HG02763 (cell line): ENCODE data around the gene SERPINA9.
"Not testable (repeated sequence)": the region's sequence is repeated elsewhere in the genome, so short reads cannot be mapped to it uniquely, and the experiment has no call there.

ENCODE experiments used
- ATAC-seq: cut with Tn5 transposase; IDR thresholded peaks from one replicate; pipeline ENCODE4 v1.9.1; 2021; ENCODE audit warnings: mild to moderate bottlenecking, moderate library complexity; ENCODE audit not compliant: unreplicated experiment

Gene SERPINA9

DNA sequence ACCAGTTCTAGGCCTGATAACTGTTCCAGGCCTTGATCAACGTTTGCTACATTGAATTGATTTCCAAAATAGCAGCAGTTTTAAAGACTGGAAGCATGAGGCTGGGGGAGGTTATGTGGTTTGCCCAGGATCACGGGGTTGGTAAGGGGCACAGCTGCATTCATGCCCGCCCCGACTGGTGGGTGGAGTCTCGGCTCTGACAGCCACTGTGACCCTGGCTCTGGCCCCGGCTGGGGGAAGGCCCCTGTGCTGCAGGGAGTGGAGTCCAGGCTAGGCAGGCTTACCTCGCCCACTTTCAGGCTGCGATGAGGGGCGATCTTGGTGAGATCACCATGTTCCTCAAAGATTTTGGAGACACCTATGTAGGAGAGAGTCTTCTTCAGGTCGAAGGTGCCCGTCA, 13.3 kb upstream of the SERPINA9 start:
- ATAC-seq = no peak

DNA sequence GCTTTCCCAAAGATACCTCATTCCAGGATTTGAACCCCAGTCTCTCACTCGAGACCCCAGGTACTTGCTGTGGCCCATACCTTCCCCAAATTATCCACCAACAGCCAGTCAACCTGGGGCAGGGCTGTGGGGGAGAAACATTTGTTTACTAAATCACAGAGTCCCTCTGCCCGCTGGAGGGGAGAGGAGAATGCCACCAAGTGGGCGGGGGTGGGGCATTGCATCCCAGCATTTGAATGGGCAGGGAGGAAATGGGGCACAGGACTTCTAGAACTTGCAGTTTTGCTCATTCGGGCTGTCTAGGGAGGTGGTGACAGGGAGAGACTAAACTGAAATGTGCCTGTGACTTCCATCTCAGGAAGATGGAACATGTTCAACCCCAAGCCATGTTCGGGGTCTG, 10.9 kb upstream of the SERPINA9 start:
- no peak for ATAC-seq

DNA sequence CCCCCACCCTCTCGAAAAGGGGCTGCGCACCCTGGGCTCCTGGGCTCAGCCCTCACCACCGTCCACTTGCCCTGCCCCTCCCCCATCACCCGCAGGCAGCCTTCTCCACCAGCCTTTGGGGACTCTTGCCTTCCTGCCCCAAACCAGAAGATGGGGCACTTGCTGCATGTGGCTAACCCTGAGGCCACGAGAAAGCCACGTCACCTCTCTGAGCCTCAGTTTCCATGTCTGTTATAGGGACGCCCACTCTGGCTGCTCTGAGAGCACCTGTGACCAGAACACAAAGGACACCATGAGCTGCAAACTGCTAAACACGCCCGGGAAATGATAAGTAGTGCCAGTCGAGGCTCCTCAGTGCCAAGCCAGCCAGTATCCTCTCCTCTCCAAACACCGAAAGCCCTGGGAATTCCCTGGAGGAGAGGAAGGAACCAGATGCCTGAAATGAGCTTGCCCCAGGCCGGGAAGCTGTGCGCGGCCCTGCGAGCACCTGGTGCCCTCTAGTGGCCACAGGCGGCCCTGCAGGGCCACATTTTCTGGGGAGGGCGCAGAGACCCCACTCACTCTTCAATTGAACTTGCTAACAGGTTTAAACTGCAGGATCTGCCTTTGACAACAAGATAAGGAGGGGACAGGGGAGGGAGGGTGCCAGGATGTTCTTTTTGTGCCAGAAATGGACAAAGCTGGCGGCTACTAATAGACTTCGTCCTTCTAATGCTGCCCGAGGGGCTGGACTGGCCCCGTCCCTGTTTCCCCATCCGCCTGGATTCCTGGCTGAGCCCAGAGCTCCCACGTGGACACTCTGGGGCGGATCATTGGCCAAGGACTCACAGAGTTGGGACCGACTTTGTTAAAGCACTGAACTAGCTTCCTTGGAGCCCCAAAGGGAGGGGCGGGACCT, 10.2 kb upstream of the SERPINA9 start:
- peak; percentile 43 for ATAC-seq

DNA sequence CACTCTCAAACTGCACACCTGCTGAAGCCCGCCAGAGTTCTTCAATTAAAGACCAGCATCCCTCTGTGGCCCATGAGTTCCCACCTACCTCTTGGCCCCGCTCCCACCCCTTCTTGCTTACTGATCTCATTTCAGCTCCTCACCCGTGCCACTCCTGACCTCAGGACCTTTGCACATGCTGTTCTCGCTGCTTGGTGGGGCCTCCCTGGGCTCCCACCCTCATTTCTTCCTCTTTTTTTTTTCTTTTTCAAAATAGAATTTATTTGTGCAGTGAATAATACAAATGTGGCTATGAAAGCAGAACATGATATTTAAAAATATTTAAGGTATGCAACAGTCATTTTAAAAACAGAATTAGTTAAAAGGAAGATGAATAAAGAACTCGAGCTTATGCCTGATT, 8.5 kb upstream of the SERPINA9 start:
- ATAC-seq = no peak

- no peak for ATAC-seq
Observed at GRCh38 chr14:94483729-94484275, 7.8 kb upstream of the SERPINA9 start.

DNA sequence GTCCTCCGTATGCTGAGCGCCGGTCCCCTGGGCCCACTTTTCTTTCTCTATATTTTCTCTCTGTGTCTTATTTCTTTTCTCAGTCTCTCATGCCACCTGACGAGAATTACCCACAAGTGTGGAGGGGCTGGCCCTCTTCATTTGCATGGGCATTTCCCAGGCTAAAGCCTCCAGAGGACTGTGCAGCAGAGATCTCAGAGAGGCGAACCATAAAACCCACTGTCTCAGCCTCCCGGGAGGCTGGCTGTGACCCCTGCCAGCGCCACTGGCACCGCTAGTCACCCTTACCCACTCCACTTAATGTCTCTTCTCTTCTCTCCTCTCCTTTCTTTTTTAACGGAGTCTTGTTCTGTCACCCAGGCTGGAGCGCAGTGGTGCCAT, 7.1 kb upstream of the SERPINA9 start:
- no peak for ATAC-seq

DNA sequence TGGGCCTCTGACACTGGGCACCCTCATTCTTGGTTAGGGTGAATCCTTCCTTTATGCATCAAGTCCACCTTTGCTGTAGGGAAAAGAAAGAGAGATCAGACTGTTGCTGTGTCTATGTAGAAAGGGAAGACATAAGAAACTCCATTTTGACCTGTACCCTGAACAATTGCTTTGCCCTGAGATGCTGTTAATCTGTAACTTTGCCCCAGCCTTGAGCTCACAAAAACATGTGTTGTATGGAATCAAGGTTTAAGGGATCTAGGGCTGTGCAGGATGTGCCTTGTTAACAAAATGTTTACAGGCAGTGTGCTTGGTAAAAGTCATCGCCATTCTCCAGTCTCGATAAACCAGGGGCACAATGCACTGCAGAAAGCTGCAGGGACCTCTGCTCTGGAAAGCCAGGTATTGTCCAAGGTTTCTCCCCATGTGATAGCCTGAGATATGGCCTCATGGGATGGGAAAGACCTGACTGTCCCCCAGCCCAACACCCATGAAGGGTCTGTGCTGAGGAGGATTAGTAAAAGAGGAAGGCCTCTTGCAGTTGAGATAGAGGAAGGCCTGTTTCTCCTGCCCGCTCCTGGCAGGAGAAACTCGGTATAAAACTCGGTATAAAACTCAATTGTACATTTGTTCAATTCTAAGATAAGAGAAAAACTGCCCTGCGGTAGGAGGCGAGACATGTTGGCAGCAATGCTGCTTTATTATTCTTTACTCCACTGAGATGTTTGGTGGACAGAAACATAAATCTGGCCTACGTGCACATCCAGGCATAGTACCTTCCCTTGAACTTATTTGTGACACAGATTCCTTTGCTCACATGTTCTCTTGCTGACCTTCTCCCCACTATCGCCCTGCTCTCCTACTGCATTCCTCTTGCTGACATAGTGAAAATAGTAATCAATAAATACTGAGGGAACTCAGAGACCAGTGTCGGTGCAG, 6.4 kb upstream of the SERPINA9 start:
- ATAC-seq = not testable (repeated sequence)

- ATAC-seq = peak; percentile 46
Observed at GRCh38 chr14:94481468-94482131, 5.6 kb upstream of the SERPINA9 start.

- no peak for ATAC-seq
Observed at GRCh38 chr14:94480809-94481208, 4.8 kb upstream of the SERPINA9 start.

DNA sequence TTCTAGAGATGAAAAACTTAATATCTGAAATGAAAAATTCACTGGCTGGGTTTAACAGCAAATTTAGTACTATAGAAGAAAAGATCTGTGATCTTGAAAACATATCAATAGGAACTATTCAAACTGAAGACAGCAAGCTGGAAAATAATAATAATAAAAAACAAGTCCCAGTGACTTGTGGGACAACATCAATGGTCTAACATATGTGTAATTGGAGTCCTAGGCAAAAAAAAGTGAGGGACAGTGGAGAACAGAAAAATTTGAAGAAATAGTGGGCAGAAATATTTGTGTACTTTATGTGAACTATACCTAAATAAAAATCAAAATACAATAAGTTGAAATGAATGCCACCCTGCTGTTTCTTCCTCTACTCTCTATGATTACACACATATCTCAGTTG, 2.4 kb upstream of the SERPINA9 start:
- ATAC-seq = no peak

- ATAC-seq = no peak
Observed at GRCh38 chr14:94474581-94475031, 1.4 kb downstream of the SERPINA9 start.

DNA sequence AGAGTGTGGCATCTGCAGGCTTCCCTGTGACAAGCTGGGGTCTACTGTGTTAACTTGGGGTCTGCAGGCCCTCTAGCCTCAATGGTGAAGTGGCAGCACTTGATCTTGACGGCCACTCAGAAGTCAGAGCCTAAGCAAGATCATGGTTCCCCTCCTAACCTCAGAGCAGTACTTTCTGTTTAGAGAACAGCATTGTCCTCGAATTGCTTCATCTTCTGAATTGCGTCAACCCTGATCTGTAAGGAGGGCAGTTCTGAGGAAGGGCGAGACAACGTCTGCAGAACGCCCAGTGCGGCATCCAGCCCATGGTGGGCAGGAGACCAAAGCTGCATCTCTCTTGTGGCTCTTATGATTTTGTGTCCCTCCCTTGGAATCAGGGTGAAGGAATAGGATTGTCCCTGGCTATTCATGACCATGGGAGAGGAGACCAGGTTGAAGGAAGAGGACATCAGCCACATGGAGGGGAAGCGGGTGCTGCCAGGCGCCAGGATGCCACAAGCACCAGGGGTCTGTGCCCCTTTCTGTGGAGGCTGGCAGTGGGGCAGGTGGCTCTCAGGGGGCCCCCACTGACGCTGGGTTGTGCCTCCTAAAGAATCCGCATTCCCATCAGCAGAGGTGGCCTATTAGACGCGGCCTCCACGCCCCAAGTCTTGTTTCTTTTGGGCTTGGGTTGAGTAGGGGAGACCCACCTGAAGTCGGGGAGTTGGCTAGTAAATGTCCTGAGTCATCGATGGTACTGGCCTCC, 2.2 kb downstream of the SERPINA9 start:
- no peak for ATAC-seq

DNA sequence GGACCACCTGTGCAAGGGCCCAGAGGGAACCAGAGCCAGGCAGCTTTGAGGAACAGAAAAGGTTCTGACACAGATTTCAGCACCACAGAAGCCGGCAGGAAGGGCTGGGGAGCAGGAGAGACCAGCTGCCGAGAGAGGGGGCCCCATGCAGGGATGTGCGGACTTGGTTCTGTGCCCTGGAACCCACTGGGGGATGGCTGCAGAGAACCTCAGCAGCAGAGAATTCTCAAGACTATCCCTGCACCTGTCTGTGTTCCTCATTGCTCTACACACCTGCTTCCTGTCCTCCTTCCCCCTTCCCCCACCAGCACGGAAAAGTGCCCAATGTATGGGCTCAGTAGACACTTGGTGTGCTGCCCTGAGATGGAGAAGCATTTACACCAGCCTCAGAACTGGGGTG, 3.2 kb downstream of the SERPINA9 start:
- ATAC-seq = no peak

DNA sequence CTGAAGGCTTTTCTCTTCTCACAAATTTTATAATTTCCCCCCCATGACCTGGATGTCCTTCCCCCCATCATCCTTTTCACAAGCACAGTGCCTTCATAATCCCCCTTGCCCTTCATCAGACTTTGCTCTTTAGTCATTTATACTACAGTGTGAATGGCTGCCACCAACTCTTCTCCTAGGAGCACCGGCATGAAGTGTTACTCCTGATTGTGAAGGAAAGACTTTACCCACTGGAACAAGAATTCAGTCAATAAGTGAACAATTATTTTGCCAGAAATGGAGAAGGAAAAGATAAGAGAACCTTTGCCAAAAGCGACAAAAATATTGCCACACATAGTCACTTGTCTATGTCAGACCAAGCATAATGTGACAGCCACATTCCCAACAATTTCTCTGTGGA, 5.0 kb downstream of the SERPINA9 start:
- no peak for ATAC-seq

DNA sequence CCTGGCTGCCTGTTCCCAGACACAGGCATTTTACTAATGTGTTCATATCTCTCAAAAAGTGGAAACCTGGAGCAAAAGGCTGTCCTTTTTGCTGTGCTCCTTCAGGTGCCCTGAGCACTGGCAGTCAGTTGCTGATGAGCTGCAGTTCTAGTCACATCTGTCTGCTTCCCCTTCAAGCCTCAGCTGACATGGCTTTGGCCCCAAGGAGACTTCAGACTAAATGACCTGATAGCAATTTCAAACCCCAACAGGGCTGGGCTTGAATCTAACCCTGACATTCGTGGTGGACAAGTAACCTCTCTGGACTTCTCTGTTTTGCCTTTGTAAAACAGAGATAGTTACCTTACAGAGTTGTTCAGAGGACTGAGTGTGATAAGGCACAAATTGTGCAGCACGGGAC, 5.7 kb downstream of the SERPINA9 start:
- ATAC-seq = no peak

GRCh38 chr14:94469261-94469660, 6.7 kb downstream of the SERPINA9 start:
- no peak for ATAC-seq

GRCh38 chr14:94467728-94468520, 8.1 kb downstream of the SERPINA9 start:
- no peak for ATAC-seq

DNA sequence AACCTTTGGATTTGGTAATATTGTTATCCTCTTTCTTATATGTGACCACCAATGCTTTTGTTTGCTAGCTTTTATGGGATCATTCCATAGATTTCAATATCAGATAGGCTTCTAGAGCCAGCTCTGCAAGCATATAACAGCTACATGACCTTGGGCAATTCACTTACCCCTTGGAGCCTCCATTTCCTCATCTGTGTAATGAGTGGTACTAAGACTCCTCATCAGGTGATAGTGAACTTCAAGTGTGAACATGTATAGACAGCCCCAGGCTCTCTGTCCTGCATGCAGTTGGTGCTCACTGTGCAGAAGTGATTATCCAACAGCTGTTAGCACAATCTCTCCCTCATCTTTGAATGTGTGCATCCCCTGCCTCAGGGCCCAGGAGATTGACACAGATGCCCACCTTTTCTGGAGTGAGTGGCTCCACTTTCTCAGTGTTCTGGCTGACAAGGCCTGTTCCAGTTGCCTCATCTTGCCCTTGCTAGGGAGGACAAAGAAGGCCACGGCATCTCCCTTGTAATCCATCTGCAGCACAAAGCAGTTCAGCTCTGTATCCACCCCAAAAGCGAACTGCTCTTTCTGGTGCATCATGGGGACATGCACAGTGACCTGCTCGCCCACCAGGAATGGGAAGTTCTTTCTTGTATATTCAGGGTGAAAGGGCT, 9.2 kb downstream of the SERPINA9 start:
- ATAC-seq = no peak

DNA sequence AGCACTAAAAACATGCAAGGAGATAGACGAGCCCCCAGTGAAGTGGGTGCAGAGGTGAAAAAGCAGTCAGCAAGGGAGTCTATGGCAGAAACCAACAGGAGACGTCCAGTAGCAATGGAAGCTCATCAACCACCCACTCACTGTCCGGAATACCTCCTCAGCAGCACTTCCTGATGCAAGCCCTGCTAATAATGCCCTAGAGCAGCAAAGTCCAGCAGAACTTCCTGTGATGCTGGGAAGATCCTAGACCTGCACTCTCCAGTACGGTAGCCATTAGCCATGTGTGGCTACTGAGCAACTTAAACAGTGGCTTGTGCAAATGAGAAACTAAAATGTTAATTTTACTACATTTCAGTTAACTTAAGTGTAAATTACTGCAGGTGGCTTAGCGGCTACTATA, 11.0 kb downstream of the SERPINA9 start:
- no peak for ATAC-seq
